Measurements from ENCODE around the gene CAMK2D. TPM values are rescaled to one million over a fixed set of nuclear protein-coding genes. Genes with fewer than 3 reads are reported as not detected.

The CAMK2D gene
- total and polyA plus RNA-seq, 2 donors from 2014 or later, result 9.1 to 34.7 TPM

- peak; percentile 3 for FAIRE-seq
- intact Hi-C loops (cut with DNase I), result no loop called here
- H3K9ac ChIP-seq (ENCODE audit: low read length in 3 of 3), result no peak overlapping the region
Measured at GRCh38 chr4:113420938-113421337, 340.6 kb downstream of the CAMK2D start.

GRCh38 chr4:113419631-113420030, 341.9 kb downstream of the CAMK2D start:
- H3K27me3 ChIP-seq (ENCODE audit: control insufficient read depth, insufficient read depth, low read length), result no peaks in the 10 kb centered on the region
- no peaks in the 10 kb centered on the region for H3K4me1 ChIP-seq (ENCODE audit: control insufficient read depth in 2 of 3, insufficient read depth in 2 of 3, low read depth in 1 of 3, low read length in 3 of 3)
- DNase-seq (no peak), FAIRE-seq (no peak)
- H3K36me3 ChIP-seq (ENCODE audit: control insufficient read depth in 2 of 3, insufficient read depth in 3 of 3, low read length in 3 of 3), result no peaks in the 10 kb centered on the region
- H3K4me3 ChIP-seq (ENCODE audit: low read length in 3 of 3), result no peak overlapping the region
- H3K9ac ChIP-seq (ENCODE audit: low read length in 3 of 3), result no peak overlapping the region
- intact Hi-C loops (cut with DNase I), result no loop called here
- H3K9me3 ChIP-seq (ENCODE audit: control insufficient read depth in 2 of 3, insufficient read depth in 1 of 3, low read length in 3 of 3), result peaks cover 0 to 2% (median 0%) of the 10 kb centered on the region in 3 donors
- H3K27ac ChIP-seq (ENCODE audit: low read depth in 2 of 2, low read length in 2 of 2), result no peak overlapping the region
- TF ChIP-seq CTCF (IDR thresholded peaks at IDR 0.05; ENCODE audit: borderline replicate concordance, extremely low read depth, insufficient read depth), result no peak

More at GRCh38 chr4:113420938-113421337, 340.6 kb downstream of the CAMK2D start:
- TF ChIP-seq CTCF (IDR thresholded peaks at IDR 0.05; ENCODE audit: borderline replicate concordance, extremely low read depth, insufficient read depth), result no peak
- H3K4me3 ChIP-seq (ENCODE audit: low read length in 3 of 3), result no peak overlapping the region
- no peak for DNase-seq
- no peaks in the 10 kb centered on the region for H3K27me3 ChIP-seq (ENCODE audit: control insufficient read depth, insufficient read depth, low read length)
- H3K27ac ChIP-seq (ENCODE audit: low read depth in 2 of 2, low read length in 2 of 2), result no peak overlapping the region
- no peaks in the 10 kb centered on the region for H3K36me3 ChIP-seq (ENCODE audit: control insufficient read depth in 2 of 3, insufficient read depth in 3 of 3, low read length in 3 of 3)
- no peaks in the 10 kb centered on the region for H3K4me1 ChIP-seq (ENCODE audit: control insufficient read depth in 2 of 3, insufficient read depth in 2 of 3, low read depth in 1 of 3, low read length in 3 of 3)
- peaks cover 0 to 2% (median 0%) of the 10 kb centered on the region in 3 donors for H3K9me3 ChIP-seq (ENCODE audit: control insufficient read depth in 2 of 3, insufficient read depth in 1 of 3, low read length in 3 of 3)

GRCh38 chr4:113411496-113411938, 350.0 kb downstream of the CAMK2D start:
- Histone ChIP-seq H3K9me3 (ENCODE audit: control insufficient read depth in 2 of 3, insufficient read depth in 1 of 3, low read length in 3 of 3) (no peaks in the 10 kb centered on the region), H3K36me3 (ENCODE audit: control insufficient read depth in 2 of 3, insufficient read depth in 3 of 3, low read length in 3 of 3) (no peaks in the 10 kb centered on the region), H3K27ac (ENCODE audit: low read depth in 2 of 2, low read length in 2 of 2) (no peak overlapping the region), H3K4me3 (ENCODE audit: low read length in 3 of 3) (no peak overlapping the region), H3K27me3 (ENCODE audit: control insufficient read depth, insufficient read depth, low read length) (no peaks in the 10 kb centered on the region), H3K4me1 (ENCODE audit: control insufficient read depth in 2 of 3, insufficient read depth in 2 of 3, low read depth in 1 of 3, low read length in 3 of 3) (no peaks in the 10 kb centered on the region), H3K9ac (ENCODE audit: low read length in 3 of 3) (no peak overlapping the region)
- no peak for DNase-seq
- no peak for FAIRE-seq
- intact Hi-C loops (cut with DNase I), result no loop called here
- no peak for TF ChIP-seq CTCF (IDR thresholded peaks at IDR 0.05; ENCODE audit: borderline replicate concordance, extremely low read depth, insufficient read depth)

GRCh38 chr4:113410686-113411085, 350.9 kb downstream of the CAMK2D start:
- no peak overlapping the region for H3K27ac ChIP-seq (ENCODE audit: low read depth in 2 of 2, low read length in 2 of 2)
- no peak for FAIRE-seq
- DNase-seq, result no peak
- no peak overlapping the region for H3K9ac ChIP-seq (ENCODE audit: low read length in 3 of 3)
- intact Hi-C loops (cut with DNase I), result no loop called here
- no peaks in the 10 kb centered on the region for H3K4me1 ChIP-seq (ENCODE audit: control insufficient read depth in 2 of 3, insufficient read depth in 2 of 3, low read depth in 1 of 3, low read length in 3 of 3)
- TF ChIP-seq CTCF (IDR thresholded peaks at IDR 0.05; ENCODE audit: borderline replicate concordance, extremely low read depth, insufficient read depth), result no peak
- no peak overlapping the region for H3K4me3 ChIP-seq (ENCODE audit: low read length in 3 of 3)
- no peaks in the 10 kb centered on the region for H3K9me3 ChIP-seq (ENCODE audit: control insufficient read depth in 2 of 3, insufficient read depth in 1 of 3, low read length in 3 of 3)
- no peaks in the 10 kb centered on the region for H3K36me3 ChIP-seq (ENCODE audit: control insufficient read depth in 2 of 3, insufficient read depth in 3 of 3, low read length in 3 of 3)
- H3K27me3 ChIP-seq (ENCODE audit: control insufficient read depth, insufficient read depth, low read length), result no peaks in the 10 kb centered on the region
